H1 (cell line): Measurements from ENCODE around the gene PPP1R1C. TPM values are rescaled to one million over a fixed set of nuclear protein-coding genes. Genes with fewer than 3 reads are reported as not detected.

ENCODE experiments used
- CHD1 ChIP-seq: IDR thresholded peaks from 2 replicates; pipeline ENCODE4 v1.6.1; 2012; ENCODE audit warnings: low read depth, low read length, improper control_type of control experiment
- CHD2 ChIP-seq: IDR thresholded peaks from 2 replicates; pipeline ENCODE4 v1.6.1; 2012; ENCODE audit warnings: low read length, improper control_type of control experiment
- NRF1 ChIP-seq: IDR thresholded peaks from 2 replicates; pipeline ENCODE4 v1.6.1; 2011; ENCODE audit warnings: mild to moderate bottlenecking, low read depth, low read length, improper control_type of control experiment
- POLR2A ChIP-seq, 2 experiments: IDR thresholded peaks; 1 replicate in 1 of 2; 2 replicates in 1 of 2; pipeline ENCODE4 v1.6.1; 2011; ENCODE audit warnings: low read depth in 2 of 2, low read length in 2 of 2, mild to moderate bottlenecking in 2 of 2; ENCODE audit errors: control extremely low read depth in 1 of 2
- RAD21 ChIP-seq, 2 experiments: IDR thresholded peaks in 1 of 2; conservative IDR thresholded peaks in 1 of 2; 2 replicates each; pipeline ENCODE4 v1.6.1; 2011; ENCODE audit warnings: low read depth in 2 of 2, low read length in 2 of 2, improper control_type of control experiment in 1 of 2, inconsistent platforms in 1 of 2, mild to moderate bottlenecking in 1 of 2, moderate library complexity in 1 of 2
- SP2 ChIP-seq: IDR thresholded peaks from 2 replicates; pipeline ENCODE4 v1.6.1; 2012; ENCODE audit warnings: mild to moderate bottlenecking, low read length, inconsistent platforms
- TAF7 ChIP-seq: optimal IDR thresholded peaks from 2 replicates; pipeline ENCODE3; 2011; ENCODE audit warnings: low read depth, mild to moderate bottlenecking, inconsistent platforms, low read length, moderate library complexity, borderline replicate concordance
- polyA plus RNA-seq, 7 experiments: library from polyadenylated mRNA; depleted of rRNA in 3 of 7; stranded (reverse) in 5 of 7; unstranded in 2 of 7; fragments of >200 nt in 5 of 7; fragments of 200-250 nt in 2 of 7; gene quantifications; 1 replicate in 5 of 7; 2 replicates in 1 of 7; 4 replicates in 1 of 7; pipeline versions ENCODE4 v1.2.1 to v1.2.3, GENCODE V29; 2011 to 2013; ENCODE audit warnings: missing spikeins in 2 of 7, mixed read lengths in 2 of 7
- total RNA-seq: library from RNA; stranded (reverse); fragmentation: NEBNext Ultra II Directional; extraction: Animal tissue kit (Norgen Biotek cat#: 25700); gene quantifications from 2 replicates; pipeline ENCODE4 v1.2.1, GENCODE V29; 2021
- TF ChIP-seq, protein P1 (sequence below), 3 experiments: IDR thresholded peaks; 1 replicate in 2 of 3; 2 replicates in 1 of 3; pipeline versions ENCODE4 v1.5.1 to v1.6.1; 2011; ENCODE audit warnings: low read length in 3 of 3, mild to moderate bottlenecking in 3 of 3, inconsistent platforms in 2 of 3, low read depth in 1 of 3, moderate library complexity in 1 of 3; ENCODE audit not compliant: insufficient read depth in 1 of 3; ENCODE audit errors: control extremely low read depth in 1 of 3

Gene PPP1R1C
- total and polyA plus RNA-seq, 2 of the 8 experiments (the other 6 are each of a cell fraction or from before 2014, with no cell fraction given), result 1.3 to 5.3 TPM

DNA sequence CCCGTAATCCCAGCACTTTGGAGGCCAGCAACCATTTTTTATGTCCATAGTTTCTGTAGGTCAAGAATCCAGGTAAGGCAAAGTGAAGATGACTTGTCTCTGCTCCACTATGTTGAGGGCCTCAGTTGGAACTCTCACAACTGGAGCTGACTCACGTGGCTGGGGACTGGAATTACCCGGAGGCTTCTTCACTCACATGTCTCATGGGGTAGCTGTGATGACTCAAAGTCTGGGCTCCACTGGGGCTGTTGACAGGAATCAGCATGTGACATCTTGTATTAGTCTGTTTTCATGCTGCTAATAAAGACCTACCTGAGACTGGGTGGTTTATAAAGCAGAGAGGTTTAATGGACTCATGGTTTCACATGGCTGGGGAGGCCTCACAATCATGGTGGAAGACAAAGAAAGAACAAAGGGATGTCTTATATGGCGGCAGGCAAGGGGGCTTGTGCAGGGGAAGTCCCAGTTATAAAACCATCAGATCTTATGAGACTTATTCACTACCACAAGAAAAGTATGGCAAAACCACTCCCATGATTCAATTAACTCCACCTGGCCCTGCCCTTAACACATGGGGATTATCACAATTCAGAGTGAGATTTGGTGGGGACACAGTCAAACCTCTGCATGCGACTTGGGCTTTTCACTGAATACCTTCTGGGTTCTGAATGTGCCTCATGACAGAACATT is 7.8 kb upstream of the PPP1R1C start (continued):
- TF ChIP-seq RAD21 (IDR thresholded peaks at IDR 0.05 in 1 of 2, conservative IDR thresholded peaks at IDR 0.05 in 1 of 2; ENCODE audit: low read depth in 2 of 2, low read length in 2 of 2) (no peak), SP2 (no peak), CHD1 (no peak), NRF1 (no peak), TAF7 (no peak), POLR2A (IDR thresholded peaks at IDR 0.05; ENCODE audit: control extremely low read depth in 1 of 2, low read depth in 2 of 2, low read length in 2 of 2) (no peak), CHD2 (no peak)
- TF ChIP-seq, protein P1, sequence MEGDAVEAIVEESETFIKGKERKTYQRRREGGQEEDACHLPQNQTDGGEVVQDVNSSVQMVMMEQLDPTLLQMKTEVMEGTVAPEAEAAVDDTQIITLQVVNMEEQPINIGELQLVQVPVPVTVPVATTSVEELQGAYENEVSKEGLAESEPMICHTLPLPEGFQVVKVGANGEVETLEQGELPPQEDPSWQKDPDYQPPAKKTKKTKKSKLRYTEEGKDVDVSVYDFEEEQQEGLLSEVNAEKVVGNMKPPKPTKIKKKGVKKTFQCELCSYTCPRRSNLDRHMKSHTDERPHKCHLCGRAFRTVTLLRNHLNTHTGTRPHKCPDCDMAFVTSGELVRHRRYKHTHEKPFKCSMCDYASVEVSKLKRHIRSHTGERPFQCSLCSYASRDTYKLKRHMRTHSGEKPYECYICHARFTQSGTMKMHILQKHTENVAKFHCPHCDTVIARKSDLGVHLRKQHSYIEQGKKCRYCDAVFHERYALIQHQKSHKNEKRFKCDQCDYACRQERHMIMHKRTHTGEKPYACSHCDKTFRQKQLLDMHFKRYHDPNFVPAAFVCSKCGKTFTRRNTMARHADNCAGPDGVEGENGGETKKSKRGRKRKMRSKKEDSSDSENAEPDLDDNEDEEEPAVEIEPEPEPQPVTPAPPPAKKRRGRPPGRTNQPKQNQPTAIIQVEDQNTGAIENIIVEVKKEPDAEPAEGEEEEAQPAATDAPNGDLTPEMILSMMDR (IDR thresholded peaks at IDR 0.05; ENCODE audit: control extremely low read depth in 1 of 3, insufficient read depth in 1 of 3, low read depth in 1 of 3, low read length in 3 of 3), result no peak
